Stimulated activated memory B cell treated with anti-CD40 and anti-IgM and Interleukin-4, amounts not matched to agents 10 μg/mL and 1 μg/mL and 100 μg/mL, for 72 hours (primary cell): Measurements from ENCODE around the gene NUP153.

Source experiments
- ATAC-seq: fragments of 150-1000 bp; cut with Tn5 transposase; 2 replicates; pipeline ENCODE4 v1.10.0; 2021
- H3K27ac Mint-ChIP-seq: one replicate; pipeline ENCODE4 v1.8.0; 2022; ENCODE audit warnings: mild to moderate bottlenecking, mixed read lengths
- H3K27me3 Mint-ChIP-seq: one replicate; pipeline ENCODE4 v1.8.0; 2022; ENCODE audit warnings: mixed read lengths
- H3K36me3 Mint-ChIP-seq: one replicate; pipeline ENCODE4 v1.8.0; 2022; ENCODE audit warnings: mixed read lengths
- H3K4me1 Mint-ChIP-seq: one replicate; pipeline ENCODE4 v1.8.0; 2022; ENCODE audit warnings: mixed read lengths
- H3K4me3 Mint-ChIP-seq: one replicate; pipeline ENCODE4 v1.8.0; 2022; ENCODE audit warnings: mild to moderate bottlenecking, moderate library complexity, mixed read lengths
- H3K9me3 Mint-ChIP-seq: one replicate; pipeline ENCODE4 v1.8.0; 2022; ENCODE audit warnings: mixed read lengths

Gene NUP153

GRCh38 chr6:17691925-17692538 is 14.7 kb downstream of the NUP153 start:
- no peak for ATAC-seq
- H3K9me3 Mint-ChIP-seq = no peaks in the 10 kb centered on the region
- H3K36me3 Mint-ChIP-seq = peaks cover 34% of the 10 kb centered on the region
- no peak overlapping the region for H3K27ac Mint-ChIP-seq
- H3K4me3 Mint-ChIP-seq = no peak overlapping the region
- H3K4me1 Mint-ChIP-seq = peaks cover 75% of the 10 kb centered on the region
- H3K27me3 Mint-ChIP-seq = no peaks in the 10 kb centered on the region

GRCh38 chr6:17688481-17688880 is 18.2 kb downstream of the NUP153 start:
- no peaks in the 10 kb centered on the region for H3K9me3 Mint-ChIP-seq
- H3K27me3 Mint-ChIP-seq = no peaks in the 10 kb centered on the region
- H3K27ac Mint-ChIP-seq = no peak overlapping the region
- no peak for ATAC-seq
- H3K4me1 Mint-ChIP-seq = peaks cover 63% of the 10 kb centered on the region
- H3K4me3 Mint-ChIP-seq = no peak overlapping the region
- peaks cover 40% of the 10 kb centered on the region for H3K36me3 Mint-ChIP-seq

- Mint-ChIP-seq H3K27me3 (no peaks in the 10 kb centered on the region), H3K4me1 (peaks cover 58% of the 10 kb centered on the region), H3K4me3 (no peak overlapping the region), H3K36me3 (peaks cover 46% of the 10 kb centered on the region), H3K27ac (no peak overlapping the region), H3K9me3 (no peaks in the 10 kb centered on the region)
- no peak for ATAC-seq
These were observed 19.6 kb downstream of the NUP153 start for GRCh38 chr6:17687136-17687535.

GRCh38 chr6:17684134-17684533 is 22.6 kb downstream of the NUP153 start:
- Mint-ChIP-seq H3K4me3 (no peak overlapping the region), H3K27ac (no peak overlapping the region), H3K27me3 (no peaks in the 10 kb centered on the region), H3K9me3 (no peaks in the 10 kb centered on the region), H3K36me3 (peaks cover 60% of the 10 kb centered on the region), H3K4me1 (peaks cover 54% of the 10 kb centered on the region)
- ATAC-seq = no peak

GRCh38 chr6:17683428-17683827 is 23.3 kb downstream of the NUP153 start:
- Mint-ChIP-seq H3K27ac (no peak overlapping the region), H3K36me3 (peaks cover 60% of the 10 kb centered on the region), H3K4me3 (no peak overlapping the region), H3K4me1 (peaks cover 58% of the 10 kb centered on the region), H3K27me3 (no peaks in the 10 kb centered on the region), H3K9me3 (no peaks in the 10 kb centered on the region)
- ATAC-seq = no peak

GRCh38 chr6:17679726-17680125 is 27.0 kb downstream of the NUP153 start:
- Mint-ChIP-seq H3K27ac (no peak overlapping the region), H3K4me1 (peaks cover 60% of the 10 kb centered on the region), H3K9me3 (no peaks in the 10 kb centered on the region), H3K36me3 (peaks cover 42% of the 10 kb centered on the region), H3K27me3 (no peaks in the 10 kb centered on the region), H3K4me3 (no peak overlapping the region)
- ATAC-seq = no peak

GRCh38 chr6:17677602-17678001 is 29.1 kb downstream of the NUP153 start:
- Mint-ChIP-seq H3K27ac (peak overlapping the region; percentile 18), H3K27me3 (no peaks in the 10 kb centered on the region), H3K4me3 (no peak overlapping the region), H3K36me3 (peaks cover 40% of the 10 kb centered on the region), H3K4me1 (peaks cover 49% of the 10 kb centered on the region), H3K9me3 (no peaks in the 10 kb centered on the region)
- no peak for ATAC-seq

GRCh38 chr6:17673543-17674254 is 33.0 kb downstream of the NUP153 start:
- H3K36me3 Mint-ChIP-seq = peaks cover 48% of the 10 kb centered on the region
- no peaks in the 10 kb centered on the region for H3K27me3 Mint-ChIP-seq
- H3K4me3 Mint-ChIP-seq = no peak overlapping the region
- H3K9me3 Mint-ChIP-seq = no peaks in the 10 kb centered on the region
- peaks cover 25% of the 10 kb centered on the region for H3K4me1 Mint-ChIP-seq
- H3K27ac Mint-ChIP-seq = peak overlapping the region; percentile 24
- ATAC-seq = no peak

- Mint-ChIP-seq H3K4me3 (no peak overlapping the region), H3K36me3 (peaks cover 54% of the 10 kb centered on the region), H3K9me3 (no peaks in the 10 kb centered on the region), H3K27me3 (no peaks in the 10 kb centered on the region), H3K27ac (no peak overlapping the region), H3K4me1 (peaks cover 13% of the 10 kb centered on the region)
- ATAC-seq = no peak
These were observed 34.5 kb downstream of the NUP153 start for GRCh38 chr6:17672064-17672718.

- no peak for ATAC-seq
- no peak overlapping the region for H3K4me3 Mint-ChIP-seq
- peaks cover 66% of the 10 kb centered on the region for H3K36me3 Mint-ChIP-seq
- H3K9me3 Mint-ChIP-seq = no peaks in the 10 kb centered on the region
- H3K27me3 Mint-ChIP-seq = no peaks in the 10 kb centered on the region
- no peak overlapping the region for H3K27ac Mint-ChIP-seq
- no peaks in the 10 kb centered on the region for H3K4me1 Mint-ChIP-seq
These were observed 40.1 kb downstream of the NUP153 start for GRCh38 chr6:17666646-17667045.

- H3K4me1 Mint-ChIP-seq = no peaks in the 10 kb centered on the region
- peaks cover 70% of the 10 kb centered on the region for H3K36me3 Mint-ChIP-seq
- H3K27me3 Mint-ChIP-seq = no peaks in the 10 kb centered on the region
- no peak overlapping the region for H3K27ac Mint-ChIP-seq
- no peak for ATAC-seq
- no peaks in the 10 kb centered on the region for H3K9me3 Mint-ChIP-seq
- H3K4me3 Mint-ChIP-seq = no peak overlapping the region
These were observed 41.6 kb downstream of the NUP153 start for GRCh38 chr6:17665132-17665531.

- Mint-ChIP-seq H3K27ac (no peak overlapping the region), H3K27me3 (no peaks in the 10 kb centered on the region), H3K4me3 (no peak overlapping the region), H3K9me3 (no peaks in the 10 kb centered on the region), H3K4me1 (no peaks in the 10 kb centered on the region), H3K36me3 (peaks cover 69% of the 10 kb centered on the region)
- ATAC-seq = no peak
These were observed 43.5 kb downstream of the NUP153 start for GRCh38 chr6:17663226-17663625.

- Mint-ChIP-seq H3K4me1 (no peaks in the 10 kb centered on the region), H3K9me3 (no peaks in the 10 kb centered on the region), H3K27me3 (no peaks in the 10 kb centered on the region), H3K27ac (no peak overlapping the region), H3K4me3 (no peak overlapping the region), H3K36me3 (peaks cover 72% of the 10 kb centered on the region)
- no peak for ATAC-seq
These were observed 44.1 kb downstream of the NUP153 start for GRCh38 chr6:17662585-17662984.

GRCh38 chr6:17656644-17657043 is 50.1 kb downstream of the NUP153 start:
- no peaks in the 10 kb centered on the region for H3K4me1 Mint-ChIP-seq
- H3K9me3 Mint-ChIP-seq = no peaks in the 10 kb centered on the region
- no peak for ATAC-seq
- no peak overlapping the region for H3K4me3 Mint-ChIP-seq
- no peaks in the 10 kb centered on the region for H3K27me3 Mint-ChIP-seq
- peak overlapping the region; percentile 15 for H3K27ac Mint-ChIP-seq
- H3K36me3 Mint-ChIP-seq = peaks cover 64% of the 10 kb centered on the region

GRCh38 chr6:17656092-17656491 is 50.6 kb downstream of the NUP153 start:
- Mint-ChIP-seq H3K36me3 (peaks cover 59% of the 10 kb centered on the region), H3K27ac (peak overlapping the region; percentile 15), H3K4me1 (no peaks in the 10 kb centered on the region), H3K27me3 (no peaks in the 10 kb centered on the region), H3K4me3 (no peak overlapping the region), H3K9me3 (no peaks in the 10 kb centered on the region)
- ATAC-seq = no peak
